Tongue (tissue), 2 donors: ENCODE results near the gene MSH3. TPM values are rescaled to one million over a fixed set of nuclear protein-coding genes. Genes with fewer than 3 reads are reported as not detected.
"Not testable (repeated sequence)": the region's sequence is repeated elsewhere in the genome, so short reads cannot be mapped to it uniquely, and the experiment has no call there.

Experiments used
- DNase-seq: peaks from one replicate; pipeline ENCODE4 v3.0.0-alpha.2; 2015
- total RNA-seq: library from RNA; depleted of rRNA; stranded (reverse); fragments of >200 nt; gene quantifications from one replicate; pipeline ENCODE4 v1.2.3, GENCODE V29; 2014

MSH3 gene
- total RNA-seq, 1 donor from 2014 or later, result 22.2 TPM

- DNase-seq, result no peak
Observed at GRCh38 chr5:80853413-80853812, 199.0 kb downstream of the MSH3 start.

GRCh38 chr5:80854583-80854982 is 200.1 kb downstream of the MSH3 start:
- DNase-seq, result no peak

GRCh38 chr5:80860924-80861613 is 206.6 kb downstream of the MSH3 start:
- DNase-seq, result no peak

GRCh38 chr5:80863708-80864107 is 209.3 kb downstream of the MSH3 start:
- DNase-seq, result no peak

- no peak for DNase-seq
Observed at GRCh38 chr5:80864109-80864508, 209.7 kb downstream of the MSH3 start.

GRCh38 chr5:80864706-80865435 is 210.4 kb downstream of the MSH3 start:
- DNase-seq, result no peak

- no peak for DNase-seq
Observed at GRCh38 chr5:80865551-80865950, 211.1 kb downstream of the MSH3 start.

GRCh38 chr5:80866371-80866770 is 211.9 kb downstream of the MSH3 start:
- DNase-seq, result no peak

- no peak for DNase-seq
Observed at GRCh38 chr5:80867233-80867632, 212.8 kb downstream of the MSH3 start.

- no peak for DNase-seq
Observed at GRCh38 chr5:80870442-80870841, 216.0 kb downstream of the MSH3 start.

- DNase-seq, result no peak
Observed at GRCh38 chr5:80871541-80871961, 217.1 kb downstream of the MSH3 start.

GRCh38 chr5:80874162-80874561 is 219.7 kb downstream of the MSH3 start:
- no peak for DNase-seq

- DNase-seq, result no peak
Observed at GRCh38 chr5:80877592-80877991, 223.1 kb downstream of the MSH3 start.

GRCh38 chr5:80881726-80882125 is 227.3 kb downstream of the MSH3 start:
- no peak for DNase-seq

GRCh38 chr5:80883390-80883789 is 228.9 kb downstream of the MSH3 start:
- not testable (repeated sequence) for DNase-seq

GRCh38 chr5:80884086-80884813 is 229.8 kb downstream of the MSH3 start:
- no peak for DNase-seq

GRCh38 chr5:80884929-80885328 is 230.5 kb downstream of the MSH3 start:
- DNase-seq, result no peak

GRCh38 chr5:80885396-80886000 is 231.0 kb downstream of the MSH3 start:
- DNase-seq, result no peak

- no peak for DNase-seq
Observed at GRCh38 chr5:80894083-80894482, 239.6 kb downstream of the MSH3 start.

GRCh38 chr5:80895523-80895922 is 241.1 kb downstream of the MSH3 start:
- DNase-seq, result no peak

GRCh38 chr5:80902624-80903023 is 248.2 kb downstream of the MSH3 start:
- not testable (repeated sequence) for DNase-seq

- no peak for DNase-seq
Observed at GRCh38 chr5:80904533-80905187, 250.2 kb downstream of the MSH3 start.
